Effector memory CD8-positive, alpha-beta T cell (primary cell): ENCODE measurements around the gene EIF2B5.
"Not testable (repeated sequence)": the region's sequence is repeated elsewhere in the genome, so short reads cannot be mapped to it uniquely, and the experiment has no call there.

Source experiments
- ATAC-seq: fragments of 150-1000 bp; cut with Tn5 transposase; replicated peaks from 2 replicates; pipeline ENCODE4 v1.10.0; 2021; ENCODE audit warnings: mild to moderate bottlenecking, moderate library complexity
- DNase-seq, 3 experiments: peaks; one replicate each; pipeline ENCODE4 v3.0.0; 2021
- H3K27ac Mint-ChIP-seq, 2 donors: one replicate each; pipeline ENCODE4 v1.8.0; 2022; ENCODE audit warnings: mild to moderate bottlenecking in 2 of 2, mixed read lengths in 2 of 2, moderate library complexity in 2 of 2
- H3K27me3 Mint-ChIP-seq, 2 donors: one replicate each; pipeline ENCODE4 v1.8.0; 2022; ENCODE audit warnings: mixed read lengths in 2 of 2
- H3K36me3 Mint-ChIP-seq: one replicate; pipeline ENCODE4 v1.8.0; 2022; ENCODE audit warnings: mild to moderate bottlenecking, moderate library complexity, mixed read lengths; ENCODE audit not compliant: insufficient read depth
- H3K4me1 Mint-ChIP-seq, 2 donors: one replicate each; pipeline ENCODE4 v1.8.0; 2022; ENCODE audit warnings: low read depth in 2 of 2, mixed read lengths in 2 of 2
- H3K4me3 Mint-ChIP-seq, 2 donors: one replicate each; pipeline ENCODE4 v1.8.0; 2022; ENCODE audit warnings: mild to moderate bottlenecking in 2 of 2, mixed read lengths in 2 of 2, moderate library complexity in 2 of 2
- H3K9me3 Mint-ChIP-seq, 2 donors: one replicate each; pipeline ENCODE4 v1.8.0; 2022; ENCODE audit warnings: mixed read lengths in 2 of 2

Gene EIF2B5

GRCh38 chr3:184133840-184134745 is 1.1 kb upstream of the EIF2B5 start:
- ATAC-seq (no peak), DNase-seq (no peak)
- H3K27ac Mint-ChIP-seq: peak overlapping the region; percentile 95
- H3K36me3 Mint-ChIP-seq: peaks cover 33% of the 10 kb centered on the region
- peak overlapping the region; percentile 96 to 98 for H3K4me3 Mint-ChIP-seq
- H3K9me3 Mint-ChIP-seq: no peaks in the 10 kb centered on the region
- peaks cover 20 to 34% of the 10 kb centered on the region in 2 donors for H3K4me1 Mint-ChIP-seq
- H3K27me3 Mint-ChIP-seq: no peaks in the 10 kb centered on the region

DNA sequence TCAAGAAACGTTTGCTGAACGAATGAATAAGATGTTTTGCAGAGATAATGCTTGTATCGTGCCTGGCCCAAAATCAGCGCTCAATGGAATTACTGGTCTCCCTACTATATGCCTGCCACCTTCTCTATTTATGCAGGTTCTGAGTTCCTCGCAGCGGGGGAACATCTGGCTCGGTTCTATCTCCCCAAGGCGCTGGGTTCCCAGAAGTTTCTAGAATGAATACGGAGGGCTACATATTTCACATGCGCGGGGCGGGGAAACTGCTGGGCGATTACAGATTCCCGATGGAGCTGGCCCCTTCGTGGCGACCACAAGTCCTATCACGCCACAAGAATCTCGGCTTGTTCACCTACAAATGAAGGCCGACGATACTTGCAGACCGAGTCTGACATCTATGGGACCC is 411 bp upstream of the EIF2B5 start:
- ATAC-seq (peak; percentile 22), DNase-seq (no peak)
- H3K4me1 Mint-ChIP-seq: peaks cover 20 to 34% of the 10 kb centered on the region in 2 donors
- H3K36me3 Mint-ChIP-seq: peaks cover 39% of the 10 kb centered on the region
- peak overlapping the region; percentile 95 for H3K27ac Mint-ChIP-seq
- peak overlapping the region; percentile 96 to 98 for H3K4me3 Mint-ChIP-seq
- no peaks in the 10 kb centered on the region for H3K27me3 Mint-ChIP-seq
- no peaks in the 10 kb centered on the region for H3K9me3 Mint-ChIP-seq

DNA sequence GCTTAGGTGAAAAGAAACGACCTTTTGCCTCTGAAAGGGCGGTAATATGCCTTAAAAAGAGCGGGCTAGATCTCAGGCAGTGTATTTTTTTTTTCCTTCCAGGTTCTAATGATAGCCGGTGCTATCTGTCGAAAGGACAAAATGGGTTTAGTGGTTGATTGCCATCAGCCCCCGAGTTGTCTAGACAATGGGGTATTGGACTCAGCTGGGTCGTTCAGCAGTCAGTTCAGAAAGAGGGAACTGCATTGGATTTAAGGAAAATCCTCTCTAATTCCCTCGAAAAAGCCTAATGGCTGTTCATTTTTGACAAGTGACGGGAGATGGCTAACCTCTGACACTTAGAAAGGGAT is 728 bp downstream of the EIF2B5 start:
- H3K4me1 Mint-ChIP-seq: peaks cover 25 to 41% of the 10 kb centered on the region in 2 donors
- DNase-seq (no peak), ATAC-seq (no peak)
- no peaks in the 10 kb centered on the region for H3K9me3 Mint-ChIP-seq
- H3K36me3 Mint-ChIP-seq: peaks cover 49% of the 10 kb centered on the region
- peak overlapping the region; percentile 95 for H3K27ac Mint-ChIP-seq
- no peaks in the 10 kb centered on the region for H3K27me3 Mint-ChIP-seq
- peak overlapping the region; percentile 96 to 98 for H3K4me3 Mint-ChIP-seq

- no peak overlapping the region for H3K27ac Mint-ChIP-seq
- peaks cover 18 to 22% of the 10 kb centered on the region in 2 donors for H3K4me1 Mint-ChIP-seq
- no peaks in the 10 kb centered on the region for H3K9me3 Mint-ChIP-seq
- H3K36me3 Mint-ChIP-seq: peaks cover 56% of the 10 kb centered on the region
- no peak overlapping the region for H3K4me3 Mint-ChIP-seq
- no peak for DNase-seq
- ATAC-seq: no peak
- H3K27me3 Mint-ChIP-seq: no peaks in the 10 kb centered on the region
Observed at GRCh38 chr3:184140436-184140835, 5.3 kb downstream of the EIF2B5 start.

- Mint-ChIP-seq H3K36me3 (peaks cover 53% of the 10 kb centered on the region), H3K27ac (peak overlapping the region; percentile 17 to 70), H3K4me3 (no peak overlapping the region), H3K27me3 (no peaks in the 10 kb centered on the region), H3K4me1 (peaks cover 6 to 7% of the 10 kb centered on the region in 2 donors), H3K9me3 (no peaks in the 10 kb centered on the region)
- DNase-seq (no peak), ATAC-seq (no peak)
Observed at GRCh38 chr3:184142199-184142598, 7.0 kb downstream of the EIF2B5 start.

DNA sequence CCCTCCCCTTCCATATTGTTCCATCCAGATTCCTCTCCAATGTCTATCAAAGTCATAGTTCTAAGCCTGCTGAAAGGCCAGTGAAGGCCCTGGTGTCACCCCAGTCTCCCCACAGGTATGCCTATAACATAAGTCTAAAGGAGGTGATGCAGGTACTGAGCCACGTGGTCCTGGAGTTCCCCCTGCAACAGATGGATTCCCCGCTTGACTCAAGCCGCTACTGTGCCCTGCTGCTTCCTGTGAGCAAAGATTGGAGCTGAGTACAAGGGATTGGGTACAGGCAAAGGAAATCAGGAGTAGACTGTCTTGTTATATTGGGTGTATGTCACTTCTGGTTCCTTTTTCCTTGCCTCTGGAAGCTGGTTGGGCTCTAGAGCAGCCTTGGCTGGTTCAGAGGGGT is 8.2 kb downstream of the EIF2B5 start:
- no peak for DNase-seq
- no peak for ATAC-seq
- H3K4me1 Mint-ChIP-seq: peaks cover 4 to 6% of the 10 kb centered on the region in 2 donors
- no peaks in the 10 kb centered on the region for H3K9me3 Mint-ChIP-seq
- H3K27ac Mint-ChIP-seq: no peak overlapping the region
- no peak overlapping the region for H3K4me3 Mint-ChIP-seq
- H3K27me3 Mint-ChIP-seq: no peaks in the 10 kb centered on the region
- H3K36me3 Mint-ChIP-seq: peaks cover 42% of the 10 kb centered on the region

DNA sequence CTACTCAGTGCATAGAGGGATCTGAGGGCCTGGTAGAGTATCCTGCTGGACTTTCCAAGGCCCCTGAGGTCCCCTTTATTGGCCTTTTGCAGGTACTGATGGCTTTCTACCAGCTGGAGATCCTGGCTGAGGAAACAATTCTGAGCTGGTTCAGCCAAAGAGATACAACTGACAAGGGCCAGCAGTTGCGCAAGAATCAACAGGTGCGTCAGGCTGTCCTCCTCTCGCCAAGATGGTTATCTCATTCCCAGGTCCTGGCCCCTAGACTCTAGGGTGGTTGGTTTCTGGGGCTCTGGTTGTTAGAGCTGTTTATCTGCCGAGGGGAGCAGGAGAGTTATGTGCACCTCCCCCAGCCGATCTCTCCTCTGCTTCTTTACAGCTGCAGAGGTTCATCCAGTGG is 9.3 kb downstream of the EIF2B5 start:
- Mint-ChIP-seq H3K27me3 (no peaks in the 10 kb centered on the region), H3K9me3 (no peaks in the 10 kb centered on the region), H3K27ac (peak overlapping the region in 1 of 2 donors; percentile 38), H3K4me3 (no peak overlapping the region), H3K4me1 (peaks cover 4 to 6% of the 10 kb centered on the region in 2 donors), H3K36me3 (peaks cover 30% of the 10 kb centered on the region)
- DNase-seq: no peak
- ATAC-seq: no peak

DNA sequence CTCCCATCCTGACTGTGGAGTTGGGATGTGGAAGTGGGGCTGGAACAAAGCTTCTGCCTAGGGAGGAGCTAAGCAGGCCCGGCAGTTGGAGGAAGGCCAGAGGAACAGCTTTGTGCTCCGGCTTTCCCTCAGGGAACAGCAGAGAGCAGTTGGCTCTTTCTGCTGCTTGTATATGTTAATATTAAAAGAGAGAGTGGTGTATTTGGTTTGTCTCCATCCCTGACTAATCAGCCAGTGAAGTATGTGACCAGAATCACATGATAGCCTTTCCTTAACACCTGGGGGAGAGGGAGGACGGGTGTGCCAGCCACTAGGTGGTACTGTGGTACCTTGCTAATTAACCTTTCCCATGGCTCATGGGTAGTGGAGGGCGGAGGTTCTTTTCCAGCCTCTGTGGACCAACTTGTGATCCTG is 10.0 kb downstream of the EIF2B5 start:
- H3K4me3 Mint-ChIP-seq: no peak overlapping the region
- ATAC-seq: peak; percentile 56
- H3K36me3 Mint-ChIP-seq: peaks cover 24% of the 10 kb centered on the region
- DNase-seq: no peak
- H3K27ac Mint-ChIP-seq: peak overlapping the region in 1 of 2 donors; percentile 38
- no peaks in the 10 kb centered on the region for H3K27me3 Mint-ChIP-seq
- H3K9me3 Mint-ChIP-seq: no peaks in the 10 kb centered on the region
- H3K4me1 Mint-ChIP-seq: peaks cover 4% of the 10 kb centered on the region in 2 donors

DNA sequence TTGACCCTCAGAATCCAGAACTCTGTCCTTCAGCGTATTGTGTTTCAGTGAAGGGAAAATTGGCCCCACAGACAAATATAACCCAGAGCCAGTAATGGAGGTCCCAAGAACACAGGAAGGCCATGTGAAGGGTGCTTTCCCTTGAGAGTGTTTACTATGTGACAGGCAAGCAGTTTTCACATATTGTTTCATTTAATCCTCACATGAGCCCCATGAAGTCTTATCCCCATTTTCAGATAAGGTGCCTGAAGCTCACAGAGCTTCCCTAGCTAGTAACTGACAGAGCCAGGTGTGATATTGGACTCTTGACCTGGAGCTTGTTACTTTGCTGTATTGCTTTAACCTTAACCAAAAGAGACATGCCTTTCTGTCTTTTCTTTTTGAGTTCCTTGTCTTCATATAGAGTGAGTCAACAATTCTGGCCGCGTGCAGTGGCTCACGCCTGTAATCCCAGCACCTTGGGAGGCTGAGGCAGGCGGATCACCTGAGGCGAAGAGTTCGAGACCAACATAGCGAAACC is 10.7 kb downstream of the EIF2B5 start:
- peaks cover 18% of the 10 kb centered on the region for H3K36me3 Mint-ChIP-seq
- no peak overlapping the region for H3K4me3 Mint-ChIP-seq
- H3K27me3 Mint-ChIP-seq: no peaks in the 10 kb centered on the region
- no peak for DNase-seq
- no peaks in the 10 kb centered on the region for H3K4me1 Mint-ChIP-seq
- ATAC-seq: no peak
- H3K9me3 Mint-ChIP-seq: no peaks in the 10 kb centered on the region
- H3K27ac Mint-ChIP-seq: no peak overlapping the region

DNA sequence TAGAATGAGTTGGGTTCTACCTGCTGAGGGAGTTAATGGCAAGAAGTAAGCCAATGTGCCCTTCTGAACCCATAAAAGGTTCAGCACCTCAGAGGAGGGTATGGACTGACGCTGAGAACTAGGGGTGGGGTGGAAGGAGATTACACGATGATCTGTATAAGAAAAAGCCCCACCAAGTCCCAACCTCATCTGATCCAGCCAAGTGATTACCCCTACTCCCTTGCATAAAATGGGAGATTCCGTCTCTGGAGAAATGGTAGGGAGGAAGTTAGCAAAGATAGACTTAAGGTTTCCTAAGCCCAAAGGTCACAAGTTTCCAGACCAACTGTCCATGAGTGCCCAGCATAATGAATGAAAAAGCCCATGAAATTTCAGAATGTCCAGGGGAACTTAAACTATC is 12.9 kb downstream of the EIF2B5 start:
- peaks cover 4% of the 10 kb centered on the region for H3K36me3 Mint-ChIP-seq
- H3K27ac Mint-ChIP-seq: no peak overlapping the region
- no peaks in the 10 kb centered on the region for H3K4me1 Mint-ChIP-seq
- DNase-seq (no peak), ATAC-seq (no peak)
- H3K4me3 Mint-ChIP-seq: no peak overlapping the region
- no peaks in the 10 kb centered on the region for H3K9me3 Mint-ChIP-seq
- H3K27me3 Mint-ChIP-seq: no peaks in the 10 kb centered on the region

- Mint-ChIP-seq H3K27me3 (no peaks in the 10 kb centered on the region), H3K36me3 (peaks cover 6% of the 10 kb centered on the region), H3K4me3 (no peak overlapping the region), H3K9me3 (no peaks in the 10 kb centered on the region), H3K27ac (peak overlapping the region in 1 of 2 donors; percentile 56), H3K4me1 (peaks cover 0 to 5% of the 10 kb centered on the region in 2 donors)
- no peak for ATAC-seq
- DNase-seq: no peak
Observed at GRCh38 chr3:184149123-184149522, 14.0 kb downstream of the EIF2B5 start.

GRCh38 chr3:184149770-184150169 is 14.6 kb downstream of the EIF2B5 start:
- not testable (repeated sequence) for H3K4me3 Mint-ChIP-seq, H3K4me1 Mint-ChIP-seq, H3K27me3 Mint-ChIP-seq, DNase-seq, ATAC-seq, H3K9me3 Mint-ChIP-seq, H3K36me3 Mint-ChIP-seq, H3K27ac Mint-ChIP-seq

GRCh38 chr3:184154885-184155643 is 19.9 kb downstream of the EIF2B5 start, which contains the start of gene DVL3:
Gene DVL3 (plus strand): TSS chr3:184155377. CDS start chr3:184155636, 259 bp downstream.
- peak; percentile 14 to 35 (median 26) for DNase-seq
- Mint-ChIP-seq H3K4me3 (peak within 1 kb of the TSS; percentile 93 to 97), H3K27ac (peak within 1 kb of the TSS; percentile 74 to 88), H3K9me3 (no peaks in the 10 kb centered on the region), H3K4me1 (peaks cover 19 to 30% of the 10 kb centered on the region in 2 donors), H3K36me3 (peaks cover 7% of the 10 kb centered on the region), H3K27me3 (no peaks in the 10 kb centered on the region)
- peak; percentile 72 for ATAC-seq
